ENCODE results near the gene SLC16A10. TPM values are rescaled to one million over a fixed set of nuclear protein-coding genes. Genes with fewer than 3 reads are reported as not detected.

SLC16A10 gene
- total RNA-seq, 4 donors from 2014 or later, result 1.5 to 8.9 (median 4.2) TPM

- intact Hi-C loops (cut with DNase I; ENCODE audit: low total_unique reads) (no loop called here), in situ Hi-C loops (cut with MboI; ENCODE audit: low pct_ligation_motif_present in 1 of 4, low pct_unique_long_range_greater_than_20kb in 1 of 4, low sequenced_read_pairs in 3 of 4) (no loop called here)
- no peaks in the 10 kb centered on the region for H3K36me3 ChIP-seq
- no peak overlapping the region for H3K27ac ChIP-seq
- peaks cover 0 to 5% of the 10 kb centered on the region in 2 donors for H3K9me3 ChIP-seq
- WGBS, 2 donors (ENCODE audit: low coverage in 1 of 2), result 75 to 86% methylated on average over 3 of the region's 3 CpGs
- no peak for TF ChIP-seq EP300 (IDR thresholded peaks at IDR 0.05; ENCODE audit: low read depth)
- no peak for TF ChIP-seq POLR2AphosphoS5 (IDR thresholded peaks at IDR 0.05)
- TF ChIP-seq POLR2A (IDR thresholded peaks at IDR 0.05), result no peak
- no peak for TF ChIP-seq CTCF (IDR thresholded peaks at IDR 0.05)
- no peak for DNase-seq
- no peaks in the 10 kb centered on the region for H3K27me3 ChIP-seq
- peaks cover 0 to 13% (median 7%) of the 10 kb centered on the region in 4 donors for H3K4me1 ChIP-seq
- H3K4me3 ChIP-seq, result no peak overlapping the region
These were observed 22.7 kb downstream of the SLC16A10 start for GRCh38 chr6:111110036-111110435.

- Histone ChIP-seq H3K9me3 (no peaks in the 10 kb centered on the region), H3K36me3 (no peaks in the 10 kb centered on the region), H3K27ac (peak overlapping the region in 1 of 4 donors; percentile 9), H3K4me3 (no peak overlapping the region), H3K27me3 (no peaks in the 10 kb centered on the region), H3K4me1 (peaks cover 0 to 6% (median 0%) of the 10 kb centered on the region in 4 donors)
- 54 to 60% methylated on average over 5 to 7 of the region's 7 CpGs for WGBS, 2 donors (ENCODE audit: low coverage in 1 of 2)
- intact Hi-C loops (cut with DNase I; ENCODE audit: low total_unique reads) (no loop called here), in situ Hi-C loops (cut with MboI; ENCODE audit: low pct_ligation_motif_present in 1 of 4, low pct_unique_long_range_greater_than_20kb in 1 of 4, low sequenced_read_pairs in 3 of 4) (no loop called here)
- no peak for TF ChIP-seq POLR2AphosphoS5 (IDR thresholded peaks at IDR 0.05)
- no peak for TF ChIP-seq POLR2A (IDR thresholded peaks at IDR 0.05)
- no peak for TF ChIP-seq EP300 (IDR thresholded peaks at IDR 0.05; ENCODE audit: low read depth)
- no peak for TF ChIP-seq CTCF (IDR thresholded peaks at IDR 0.05)
- DNase-seq, result no peak
These were observed 26.2 kb downstream of the SLC16A10 start for GRCh38 chr6:111113336-111114086.

- Histone ChIP-seq H3K9me3 (no peaks in the 10 kb centered on the region), H3K4me3 (no peak overlapping the region), H3K36me3 (no peaks in the 10 kb centered on the region), H3K27me3 (no peaks in the 10 kb centered on the region), H3K4me1 (peaks cover 0 to 6% (median 0%) of the 10 kb centered on the region in 4 donors), H3K27ac (peak overlapping the region in 1 of 4 donors; percentile 9)
- no peak for DNase-seq
- 67% methylated on average over 1 to 2 of the region's 2 CpGs for WGBS, 2 donors (ENCODE audit: low coverage in 1 of 2)
- intact Hi-C loops (cut with DNase I; ENCODE audit: low total_unique reads), result no loop called here
- TF ChIP-seq CTCF (IDR thresholded peaks at IDR 0.05), result no peak
- TF ChIP-seq EP300 (IDR thresholded peaks at IDR 0.05; ENCODE audit: low read depth), result no peak
- TF ChIP-seq POLR2AphosphoS5 (IDR thresholded peaks at IDR 0.05), result no peak
- TF ChIP-seq POLR2A (IDR thresholded peaks at IDR 0.05), result no peak
- in situ Hi-C loops (cut with MboI; ENCODE audit: low pct_ligation_motif_present in 1 of 4, low pct_unique_long_range_greater_than_20kb in 1 of 4, low sequenced_read_pairs in 3 of 4), result no loop called here
These were observed 26.8 kb downstream of the SLC16A10 start for GRCh38 chr6:111114087-111114443.

- Histone ChIP-seq H3K27ac (no peak overlapping the region), H3K9me3 (no peaks in the 10 kb centered on the region), H3K27me3 (no peaks in the 10 kb centered on the region), H3K4me1 (peaks cover 0 to 6% (median 0%) of the 10 kb centered on the region in 4 donors), H3K36me3 (no peaks in the 10 kb centered on the region), H3K4me3 (no peak overlapping the region)
- in situ Hi-C loops (cut with MboI; ENCODE audit: low pct_ligation_motif_present in 1 of 4, low pct_unique_long_range_greater_than_20kb in 1 of 4, low sequenced_read_pairs in 3 of 4), result no loop called here
- TF ChIP-seq CTCF (IDR thresholded peaks at IDR 0.05), result no peak
- no peak for TF ChIP-seq POLR2AphosphoS5 (IDR thresholded peaks at IDR 0.05)
- TF ChIP-seq EP300 (IDR thresholded peaks at IDR 0.05; ENCODE audit: low read depth), result no peak
- no peak for TF ChIP-seq POLR2A (IDR thresholded peaks at IDR 0.05)
- 78 to 88% methylated on average over 1 of the region's 1 CpG for WGBS, 2 donors (ENCODE audit: low coverage in 1 of 2)
- no peak for DNase-seq
- intact Hi-C loops (cut with DNase I; ENCODE audit: low total_unique reads), result no loop called here
These were observed 27.2 kb downstream of the SLC16A10 start for GRCh38 chr6:111114482-111114881.
